Adrenal gland (tissue), 5 donors: ENCODE data around the gene ARHGAP22.

Experiments used
- POLR2A ChIP-seq, 2 donors: fragments of 450-650 bp; IDR thresholded peaks; one replicate each; pipeline ENCODE4 v1.6.1; 2017; ENCODE audit warnings: antibody characterized with exemption in 2 of 2, mild to moderate bottlenecking in 2 of 2, moderate library complexity in 1 of 2
- TF ChIP-seq, protein P1 (sequence below), 6 experiments: fragments of 450-650 bp in 4 of 6; fragments of 200-600 bp in 2 of 6; sonication (generic) in 1 of 6; IDR thresholded peaks; 1 replicate in 5 of 6; 2 replicates in 1 of 6; pipeline versions ENCODE4 v1.5.1 to v1.8.0; 2016 to 2021; ENCODE audit warnings: antibody characterized with exemption in 6 of 6, mild to moderate bottlenecking in 2 of 6, moderate library complexity in 1 of 6
- donor health status: DM: no; HTN: no; CAD: no.

DNA sequence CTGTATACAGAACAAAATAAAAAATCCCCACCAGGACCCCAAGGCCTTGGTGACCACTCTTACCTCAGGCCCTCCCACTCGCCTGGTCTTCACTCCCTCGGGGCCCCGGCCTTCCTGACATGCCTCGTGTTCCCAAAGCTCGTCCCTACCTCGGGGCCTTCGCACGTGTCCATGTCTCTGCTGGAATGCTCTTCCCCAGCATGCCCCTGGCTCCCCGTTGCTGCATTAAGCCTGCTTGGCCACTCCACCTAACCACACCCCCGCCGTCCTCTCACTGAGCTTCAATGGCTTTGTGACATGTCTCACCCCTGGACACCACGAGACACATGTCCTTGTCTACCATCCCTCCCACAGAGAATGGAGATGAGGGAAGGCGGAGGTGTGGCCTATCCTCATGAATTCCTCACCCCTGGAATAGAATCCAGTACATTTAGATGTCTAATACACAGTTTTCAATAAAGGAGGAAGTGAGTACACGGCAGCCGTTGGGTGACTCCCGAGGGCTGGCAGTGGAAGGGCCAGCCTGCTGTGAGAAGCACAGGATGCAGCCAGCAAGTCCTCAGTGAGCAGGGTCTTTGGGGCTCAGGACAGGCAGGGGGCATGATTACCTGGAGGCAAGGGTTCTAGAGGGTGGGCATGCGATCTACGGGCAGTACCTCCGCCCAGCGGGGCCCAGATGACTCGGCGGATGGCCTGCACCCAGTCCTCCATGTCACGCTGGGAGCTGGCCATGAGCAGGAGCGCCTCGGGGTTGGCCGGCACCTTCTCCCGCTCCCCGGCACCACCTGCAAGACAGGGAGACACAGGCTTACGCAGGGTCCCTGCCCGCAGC lies 125.7 kb downstream of the ARHGAP22 start:
- TF ChIP-seq POLR2A (IDR thresholded peaks at IDR 0.05) = no peak
- TF ChIP-seq, protein P1, sequence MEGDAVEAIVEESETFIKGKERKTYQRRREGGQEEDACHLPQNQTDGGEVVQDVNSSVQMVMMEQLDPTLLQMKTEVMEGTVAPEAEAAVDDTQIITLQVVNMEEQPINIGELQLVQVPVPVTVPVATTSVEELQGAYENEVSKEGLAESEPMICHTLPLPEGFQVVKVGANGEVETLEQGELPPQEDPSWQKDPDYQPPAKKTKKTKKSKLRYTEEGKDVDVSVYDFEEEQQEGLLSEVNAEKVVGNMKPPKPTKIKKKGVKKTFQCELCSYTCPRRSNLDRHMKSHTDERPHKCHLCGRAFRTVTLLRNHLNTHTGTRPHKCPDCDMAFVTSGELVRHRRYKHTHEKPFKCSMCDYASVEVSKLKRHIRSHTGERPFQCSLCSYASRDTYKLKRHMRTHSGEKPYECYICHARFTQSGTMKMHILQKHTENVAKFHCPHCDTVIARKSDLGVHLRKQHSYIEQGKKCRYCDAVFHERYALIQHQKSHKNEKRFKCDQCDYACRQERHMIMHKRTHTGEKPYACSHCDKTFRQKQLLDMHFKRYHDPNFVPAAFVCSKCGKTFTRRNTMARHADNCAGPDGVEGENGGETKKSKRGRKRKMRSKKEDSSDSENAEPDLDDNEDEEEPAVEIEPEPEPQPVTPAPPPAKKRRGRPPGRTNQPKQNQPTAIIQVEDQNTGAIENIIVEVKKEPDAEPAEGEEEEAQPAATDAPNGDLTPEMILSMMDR (IDR thresholded peaks at IDR 0.05) = no peak
